NCI-H69 (cell line): ENCODE data around the gene SLC25A46.
"Not testable (repeated sequence)": the region's sequence is repeated elsewhere in the genome, so short reads cannot be mapped to it uniquely, and the experiment has no call there.

Source experiments
- DNase-seq: peaks from one replicate; lab custom pipeline; 2025; lab: John Stamatoyannopoulos, UW

The SLC25A46 gene

GRCh38 chr5:110757118-110757729 is 18.4 kb downstream of the SLC25A46 start:
- DNase-seq, result peak; percentile 63

- no peak for DNase-seq
These were observed 21.4 kb downstream of the SLC25A46 start for GRCh38 chr5:110760158-110760557.

- DNase-seq, result no peak
These were observed 29.5 kb downstream of the SLC25A46 start for GRCh38 chr5:110768138-110768860.

DNA sequence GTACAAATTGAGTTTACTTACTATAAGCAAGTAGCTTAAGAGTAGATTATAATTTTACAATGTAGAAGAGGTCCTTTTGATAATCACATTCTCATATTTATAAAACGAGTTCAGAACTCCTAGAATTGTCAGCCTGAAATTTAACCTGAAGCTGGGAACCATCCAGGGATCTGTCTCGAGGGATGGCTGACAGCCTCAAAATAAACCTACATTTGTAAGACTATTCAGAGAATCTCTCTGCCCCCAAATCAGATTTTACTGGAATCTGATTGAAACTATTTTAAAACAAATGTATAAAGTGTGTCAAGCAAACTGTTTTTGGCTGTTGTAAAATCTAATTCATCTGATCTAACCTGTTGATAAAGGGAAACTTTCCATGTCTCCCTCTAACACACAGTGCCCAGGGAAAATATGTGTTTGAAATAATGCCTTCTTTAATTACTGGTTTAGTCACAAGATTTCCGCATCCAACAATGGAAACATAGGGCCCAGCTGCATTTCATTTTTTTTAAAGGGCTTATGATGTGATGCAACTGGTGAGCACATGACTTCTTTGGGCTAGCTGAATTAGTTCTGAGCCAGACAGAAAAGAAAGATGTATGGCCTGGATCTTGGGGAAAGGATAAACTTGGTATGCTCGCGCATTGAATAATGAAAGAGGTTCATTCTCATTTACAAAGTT is 30.3 kb downstream of the SLC25A46 start:
- peak; percentile 69 for DNase-seq

GRCh38 chr5:110770286-110770685 is 31.5 kb downstream of the SLC25A46 start:
- DNase-seq, result no peak

DNA sequence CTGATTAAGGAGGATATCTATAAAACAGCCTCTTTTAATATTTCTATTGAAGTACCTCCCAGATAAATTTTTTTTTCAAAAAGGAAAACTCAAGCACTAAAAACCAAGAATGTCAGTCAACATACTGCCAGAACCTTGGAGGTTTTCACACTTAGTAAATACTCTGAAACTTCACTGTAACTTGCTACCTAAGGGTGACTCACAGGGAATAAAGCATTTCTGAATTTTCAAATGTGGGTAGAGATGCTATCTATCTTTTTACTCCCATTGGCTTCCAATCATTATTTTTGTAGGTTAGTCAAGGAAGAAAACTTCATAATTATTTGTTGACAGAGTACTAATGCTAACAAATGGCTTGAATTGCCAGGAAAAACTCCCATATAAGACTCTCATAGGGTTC is 46.1 kb downstream of the SLC25A46 start:
- no peak for DNase-seq

DNA sequence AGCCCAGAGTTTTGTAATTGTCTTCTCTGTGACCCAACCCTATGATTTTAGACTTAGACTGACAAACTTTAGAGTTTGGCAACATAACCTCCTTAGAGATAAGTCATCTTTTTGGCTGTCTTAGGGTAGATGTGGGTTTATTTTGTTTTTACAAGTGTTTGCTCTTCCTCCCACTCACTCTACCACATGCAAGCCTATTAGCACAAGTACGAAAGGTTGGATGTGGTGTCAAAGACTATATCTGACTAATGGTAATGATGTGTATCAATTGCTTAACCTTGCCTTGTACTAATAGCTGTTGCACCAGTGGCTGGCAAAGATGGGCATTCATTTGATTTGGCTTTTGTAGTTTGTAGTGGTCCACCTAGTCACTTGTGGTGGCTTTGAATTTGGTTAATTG is 46.5 kb downstream of the SLC25A46 start:
- no peak for DNase-seq

- DNase-seq, result not testable (repeated sequence)
These were observed 49.2 kb downstream of the SLC25A46 start for GRCh38 chr5:110788006-110788405.

- peak; percentile 10 for DNase-seq
These were observed 51.9 kb downstream of the SLC25A46 start for GRCh38 chr5:110790673-110791072.

- no peak for DNase-seq
These were observed 64.2 kb downstream of the SLC25A46 start for GRCh38 chr5:110802998-110803397.

DNA sequence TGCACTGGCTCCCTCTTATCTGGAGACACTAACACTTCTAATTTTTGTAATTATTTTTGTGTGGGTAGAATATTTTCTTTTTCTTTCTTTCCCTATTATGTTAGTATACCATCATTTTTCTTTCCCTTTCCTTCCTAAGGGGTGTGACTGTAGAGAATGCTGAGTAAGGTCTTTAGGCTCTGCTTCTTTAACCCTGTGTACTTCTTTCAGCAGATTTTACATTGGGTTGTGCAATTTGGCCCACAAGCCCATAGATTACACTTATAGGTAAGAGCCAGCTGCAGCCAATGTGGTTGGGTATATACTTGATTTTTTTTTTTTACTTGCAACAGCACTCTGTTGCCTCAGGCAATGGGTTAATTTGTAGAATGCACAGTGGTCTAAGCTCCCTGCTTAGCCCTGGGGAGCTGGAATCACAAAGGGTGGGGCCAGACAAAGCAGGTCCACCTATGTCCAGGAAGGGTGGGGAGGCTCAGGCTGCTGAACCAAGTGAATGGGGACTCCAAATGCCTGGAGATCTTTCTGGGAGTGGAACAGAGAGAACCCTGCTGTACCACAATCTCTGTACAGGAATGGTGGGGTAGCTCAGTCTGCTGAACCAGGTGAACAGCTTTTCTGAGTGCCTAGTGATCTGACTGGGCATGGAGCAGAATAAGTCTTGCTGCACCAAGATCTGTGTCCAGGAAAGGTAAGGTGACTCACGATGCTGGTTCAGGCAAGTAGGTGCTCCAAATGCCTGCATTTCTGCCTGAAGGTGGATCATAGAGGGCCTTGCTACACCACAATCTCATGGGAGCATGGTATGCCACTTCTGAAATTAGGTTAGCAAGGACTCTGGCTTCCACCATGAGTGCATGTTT is 64.9 kb downstream of the SLC25A46 start:
- DNase-seq, result no peak

- peak; percentile 6 for DNase-seq
These were observed 68.4 kb downstream of the SLC25A46 start for GRCh38 chr5:110807169-110807568.

- DNase-seq, result no peak
These were observed 70.2 kb downstream of the SLC25A46 start for GRCh38 chr5:110809006-110809405.
